ENCODE measurements around the gene HTATIP2. TPM values are rescaled to one million over a fixed set of nuclear protein-coding genes. Genes with fewer than 3 reads are reported as not detected.

HTATIP2 gene
- total RNA-seq, 1 donor from 2014 or later, result 48.3 TPM

Other genes starting within 250 kb of the HTATIP2 start
- gene DBX1, start 203.2 kb upstream of the HTATIP2 start, total RNA-seq, result not detected in 2 replicates
- gene PRMT3, start 24.0 kb downstream of the HTATIP2 start, total RNA-seq, result 48.7 and 50.5 TPM in 2 replicates
- not detected in 2 replicates for gene SLC6A5, start 235.9 kb downstream of the HTATIP2 start, total RNA-seq